GM20000 (cell line): Measurements from ENCODE around the gene KLHL41.

Experiments
- DNase-seq: peaks from one replicate; pipeline ENCODE4 v3.0.0; 2012; ENCODE audit warnings: low spot score
- TF ChIP-seq, protein P1 (sequence below): IDR thresholded peaks from 2 replicates; pipeline ENCODE4 v1.5.1; 2012; ENCODE audit warnings: mild to moderate bottlenecking, control low read depth; ENCODE audit errors: extremely low read depth, missing control alignments

The KLHL41 gene

DNA sequence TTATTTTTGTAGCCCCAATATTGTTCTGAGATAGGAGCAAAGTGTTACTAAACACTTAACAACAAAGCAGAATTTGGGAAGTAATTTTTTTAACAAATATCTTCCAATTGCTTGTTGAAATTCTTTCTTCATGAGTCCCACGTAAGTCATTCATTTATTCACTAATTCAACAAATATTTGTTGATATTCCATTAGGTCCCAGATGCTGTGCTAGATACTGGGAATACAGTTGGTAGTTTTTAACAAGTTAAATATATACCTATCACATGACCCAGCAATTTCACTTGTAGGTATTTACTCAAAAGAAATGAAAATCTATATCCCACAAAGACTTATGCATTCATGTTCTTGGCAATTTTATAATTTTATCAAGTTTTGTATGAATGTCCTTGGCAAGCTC lies 37.3 kb upstream of the KLHL41 start:
- no peak for DNase-seq
- TF ChIP-seq, protein P1, sequence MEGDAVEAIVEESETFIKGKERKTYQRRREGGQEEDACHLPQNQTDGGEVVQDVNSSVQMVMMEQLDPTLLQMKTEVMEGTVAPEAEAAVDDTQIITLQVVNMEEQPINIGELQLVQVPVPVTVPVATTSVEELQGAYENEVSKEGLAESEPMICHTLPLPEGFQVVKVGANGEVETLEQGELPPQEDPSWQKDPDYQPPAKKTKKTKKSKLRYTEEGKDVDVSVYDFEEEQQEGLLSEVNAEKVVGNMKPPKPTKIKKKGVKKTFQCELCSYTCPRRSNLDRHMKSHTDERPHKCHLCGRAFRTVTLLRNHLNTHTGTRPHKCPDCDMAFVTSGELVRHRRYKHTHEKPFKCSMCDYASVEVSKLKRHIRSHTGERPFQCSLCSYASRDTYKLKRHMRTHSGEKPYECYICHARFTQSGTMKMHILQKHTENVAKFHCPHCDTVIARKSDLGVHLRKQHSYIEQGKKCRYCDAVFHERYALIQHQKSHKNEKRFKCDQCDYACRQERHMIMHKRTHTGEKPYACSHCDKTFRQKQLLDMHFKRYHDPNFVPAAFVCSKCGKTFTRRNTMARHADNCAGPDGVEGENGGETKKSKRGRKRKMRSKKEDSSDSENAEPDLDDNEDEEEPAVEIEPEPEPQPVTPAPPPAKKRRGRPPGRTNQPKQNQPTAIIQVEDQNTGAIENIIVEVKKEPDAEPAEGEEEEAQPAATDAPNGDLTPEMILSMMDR: no peak

DNA sequence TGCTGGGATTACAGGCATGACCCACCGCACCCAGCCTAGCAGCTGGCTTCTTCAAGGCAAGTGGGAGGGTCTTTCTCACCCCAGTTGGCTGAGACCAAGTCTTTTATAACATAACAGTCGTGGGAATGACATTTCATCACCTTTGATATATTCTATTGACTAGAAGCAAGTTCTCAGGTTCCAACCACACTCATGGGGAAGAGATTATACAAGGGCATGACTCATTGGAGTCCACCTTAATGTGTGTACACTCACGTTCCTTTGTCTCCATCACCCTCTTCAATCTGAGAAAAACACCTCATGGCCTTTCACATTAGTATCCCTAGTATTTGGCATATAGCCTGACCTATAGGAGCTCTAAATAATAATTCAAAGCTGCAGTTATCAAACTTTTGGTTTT lies 33.0 kb upstream of the KLHL41 start:
- TF ChIP-seq, protein P1: no peak
- no peak for DNase-seq

DNA sequence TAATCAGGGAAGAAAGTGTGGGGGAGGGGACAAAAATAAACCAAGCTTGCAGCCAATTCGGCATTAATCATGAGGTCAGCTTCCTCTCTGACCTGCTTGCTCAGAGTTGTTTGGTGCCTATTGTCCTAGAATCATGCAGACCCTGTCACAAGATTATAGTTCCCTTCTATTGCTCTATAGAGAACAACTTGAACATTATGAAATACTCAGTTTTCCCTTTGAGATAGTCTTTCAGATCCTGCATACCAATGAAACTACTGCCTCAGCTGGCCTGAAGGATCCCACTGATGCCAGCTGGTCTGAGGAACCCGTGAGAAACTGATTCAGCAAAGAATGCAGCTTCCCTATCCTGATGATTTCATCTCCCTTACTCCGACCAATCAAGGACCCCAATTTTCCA lies 31.2 kb upstream of the KLHL41 start:
- TF ChIP-seq, protein P1: no peak
- DNase-seq: no peak

DNA sequence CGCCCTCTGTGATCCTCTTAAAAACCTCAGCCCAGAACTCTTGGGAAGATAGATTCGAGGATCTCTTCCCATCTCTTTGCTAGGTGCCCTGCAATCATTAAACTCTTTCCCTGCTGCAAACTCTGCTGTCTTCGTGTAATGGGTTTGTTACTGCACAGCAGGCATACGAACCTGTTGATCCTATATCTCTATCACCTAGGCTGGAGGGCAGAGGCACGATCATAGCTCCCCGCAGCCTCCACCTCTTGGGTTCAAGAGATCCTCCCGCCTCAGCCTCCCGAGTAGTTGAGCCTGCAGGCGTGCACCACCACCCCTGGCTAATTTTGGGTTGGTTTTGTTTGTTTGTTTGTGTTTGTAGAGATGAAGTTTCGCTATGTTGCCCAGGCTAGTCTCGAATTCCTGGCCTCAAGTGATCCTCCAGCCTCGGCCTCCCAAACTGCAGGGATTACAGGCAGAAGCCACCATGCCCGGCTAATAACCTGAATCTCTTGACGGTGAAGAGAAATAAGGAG lies 30.7 kb upstream of the KLHL41 start:
- TF ChIP-seq, protein P1: no peak
- no peak for DNase-seq

DNA sequence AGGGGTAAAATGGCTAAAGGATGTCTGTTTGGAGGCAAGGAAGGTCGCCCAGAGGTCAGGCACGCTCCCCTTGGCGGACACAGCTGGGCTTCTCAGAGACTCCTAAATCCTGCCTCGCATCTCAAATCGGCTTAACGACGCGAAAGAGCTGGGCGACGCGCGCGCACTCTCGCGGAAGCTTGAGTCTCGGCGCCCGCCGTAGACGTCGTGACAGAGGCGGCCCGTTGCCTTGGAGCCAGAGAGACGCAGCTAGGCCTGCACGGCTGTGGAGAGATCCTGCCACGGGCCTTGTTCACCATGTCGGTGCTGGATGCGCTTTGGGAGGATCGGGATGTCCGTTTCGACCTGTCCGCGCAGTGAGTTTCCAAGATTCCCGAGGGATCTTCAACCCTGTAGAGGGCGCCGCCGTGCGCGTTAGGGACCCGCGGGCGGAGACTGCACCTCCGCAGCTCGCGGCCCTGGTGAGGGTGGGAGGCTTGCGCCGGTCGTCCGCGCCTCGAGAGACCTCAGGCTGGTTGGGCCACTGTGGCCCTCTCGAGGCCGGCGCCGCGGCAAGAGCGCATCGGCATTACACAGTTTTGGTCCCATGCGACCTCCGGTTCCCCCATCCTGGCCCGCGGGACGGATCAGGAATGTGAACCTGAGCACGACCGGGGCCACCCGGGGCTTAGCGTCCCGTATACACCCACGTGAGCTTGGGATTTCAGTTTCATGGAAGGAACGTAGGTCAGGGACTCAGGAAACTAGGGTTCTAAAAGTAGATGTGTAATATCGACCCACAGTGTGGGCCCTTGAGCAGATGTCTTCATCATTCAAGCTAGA lies 30.0 kb upstream of the KLHL41 start, which contains the start of gene BBS5:
Gene BBS5 (plus strand): TSS at position 238 of the 822 bp plus-strand sequence. CDS start 60 bp downstream, at position 298.
- DNase-seq: peak; percentile 84
- TF ChIP-seq, protein P1: peak; percentile 33

DNA sequence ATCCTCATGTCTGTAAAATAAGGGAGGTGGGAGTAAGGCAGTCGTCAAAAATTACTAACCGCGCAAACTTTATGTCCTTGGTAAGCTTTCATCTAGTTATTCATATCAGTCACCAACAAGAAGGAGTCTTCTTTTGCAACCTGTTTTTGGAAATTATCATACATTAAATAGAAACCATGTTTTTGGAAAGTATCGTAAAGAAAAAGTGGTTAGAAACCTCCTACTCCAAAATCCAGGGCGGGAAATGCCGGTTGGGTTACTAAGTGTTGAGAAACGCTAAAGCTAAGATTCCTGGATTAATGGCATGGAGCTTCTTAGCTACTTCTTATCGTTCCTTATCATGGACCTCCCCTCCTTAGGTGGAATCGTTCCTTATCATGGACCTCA lies 29.4 kb upstream of the KLHL41 start:
- TF ChIP-seq, protein P1: no peak
- no peak for DNase-seq

DNA sequence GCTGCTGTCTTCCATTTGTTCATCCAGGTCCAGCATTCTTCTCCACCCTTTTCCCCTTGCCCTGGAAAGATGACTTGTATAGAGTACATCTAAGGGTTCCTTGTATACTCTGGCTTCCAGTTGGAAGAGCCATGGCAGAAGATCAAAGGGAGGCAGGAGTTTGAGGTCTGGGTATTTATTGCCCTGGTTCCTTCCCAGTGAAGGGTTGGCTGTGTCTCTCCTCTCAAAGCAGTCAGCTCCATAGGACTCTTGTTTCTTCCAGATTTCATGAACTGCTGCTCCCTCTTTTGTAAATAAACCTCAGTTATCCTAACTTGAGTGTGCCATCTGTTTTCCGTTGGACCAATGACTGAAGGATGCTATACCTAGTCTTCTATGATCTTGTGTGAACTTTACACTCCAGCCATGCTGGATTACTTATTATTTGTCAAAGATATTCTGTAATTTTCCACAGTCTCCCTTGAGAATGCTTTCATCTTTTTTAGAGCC lies 23.8 kb upstream of the KLHL41 start:
- no peak for DNase-seq
- TF ChIP-seq, protein P1: no peak
